ENCODE results near the gene ARSD. TPM values are rescaled to one million over a fixed set of nuclear protein-coding genes. Genes with fewer than 3 reads are reported as not detected.

ARSD gene
- total and polyA plus RNA-seq, 2 of the 13 experiments (the other 11 are each of a cell fraction or from before 2014, with no cell fraction given), result 4.8 to 6.8 TPM

DNA sequence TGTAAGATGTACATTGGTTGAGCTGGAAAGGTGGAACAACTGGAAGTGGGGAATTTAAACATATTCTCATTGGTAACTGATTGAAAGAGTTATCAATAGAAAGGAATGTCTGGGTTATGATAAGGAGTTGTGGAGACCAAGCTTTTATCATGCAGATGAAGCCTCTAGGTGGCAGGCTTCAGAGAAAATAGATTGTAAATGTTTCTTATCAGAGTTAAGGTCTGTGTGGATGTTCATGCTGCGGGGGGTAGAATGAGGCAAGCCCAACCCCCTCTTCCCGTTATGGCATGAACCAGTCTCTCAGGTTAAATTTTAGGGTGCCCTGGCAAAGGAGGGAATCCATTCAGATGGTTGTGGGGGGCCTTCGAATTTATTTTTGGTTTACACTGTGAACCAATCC is 16.0 kb downstream of the ARSD start:
- no TSS peak for BruUV-seq (replicated peaks)
- CTCF ChIA-PET (ENCODE audit: low intra/inter-chr PET ratio, low total read pairs), result no interaction called here
- in situ Hi-C loops (cut with HindIII; ENCODE audit: extremely low pct_ligation_motif_present, low pct_unique_long_range_greater_than_20kb), result no loop called here

More for the DNA sequence above, 16.0 kb downstream of the ARSD start:
- no peaks in the 10 kb centered on the region for H3K79me2 ChIP-seq (ENCODE audit: insufficient read depth, low read length)
- no peak overlapping the region for H3K9ac ChIP-seq (ENCODE audit: insufficient read depth, low read depth, low read length)
- no peaks in the 10 kb centered on the region for H3K4me1 ChIP-seq (ENCODE audit: insufficient read depth, low read length)
- POLR2A ChIA-PET, result no interaction called here
- H4K20me1 ChIP-seq (ENCODE audit: insufficient read depth, low read length), result no peaks in the 10 kb centered on the region
- no peaks in the 10 kb centered on the region for H3K9me3 ChIP-seq (ENCODE audit: low read length)
- no peak overlapping the region for H3K27ac ChIP-seq (ENCODE audit: extremely low read length, insufficient read depth, low read length)
- DNase-seq (ENCODE audit: low spot score), result no peak
- no peaks in the 10 kb centered on the region for H3K27me3 ChIP-seq (ENCODE audit: control insufficient read depth in 1 of 2, insufficient read depth in 2 of 2, low read length in 2 of 2)
- H3K4me2 ChIP-seq (ENCODE audit: low read depth, low read length), result no peak overlapping the region
- ATAC-seq, result no peak
- TF ChIP-seq MZF1 (CRISPR knock-in tag; IDR thresholded peaks at IDR 0.05; ENCODE audit: borderline replicate concordance), result no peak
- TF ChIP-seq CEBPG (CRISPR knock-in tag; IDR thresholded peaks at IDR 0.05), result no peak
- TF ChIP-seq FOXJ3 (CRISPR knock-in tag; IDR thresholded peaks at IDR 0.05; ENCODE audit: borderline replicate concordance), result no peak
- TF ChIP-seq ELF4 (CRISPR knock-in tag; IDR thresholded peaks at IDR 0.05; ENCODE audit: borderline replicate concordance), result no peak
- no peak for TF ChIP-seq MXD4 (CRISPR knock-in tag; IDR thresholded peaks at IDR 0.05)
- no peak for TF ChIP-seq DNMT3B (CRISPR knock-in tag; conservative IDR thresholded peaks at IDR 0.05)
- TF ChIP-seq HNRNPLL (IDR thresholded peaks at IDR 0.05; ENCODE audit: low read depth, low read length, poor library complexity, severe bottlenecking), result no peak
- 0 out of 2 replicates have a peak, but pooled peaks have one; percentile 9 for TF ChIP-seq STAG1 (CRISPR knock-in tag; IDR thresholded peaks at IDR 0.05)
- TF ChIP-seq RAD51 (IDR thresholded peaks at IDR 0.05; ENCODE audit: borderline replicate concordance), result no peak
- no peak for TF ChIP-seq SOX5 (CRISPR knock-in tag; IDR thresholded peaks at IDR 0.05; ENCODE audit: borderline replicate concordance)
- no peak for TF ChIP-seq ZFP41 (CRISPR knock-in tag; IDR thresholded peaks at IDR 0.05; ENCODE audit: borderline replicate concordance)
- TF ChIP-seq CTCF (CRISPR knock-in tag; IDR thresholded peaks at IDR 0.05), result peak; percentile 21; the same call in 1 of the 2 replicates
- peak; percentile 52 for FAIRE-seq
- no peak overlapping the region for H2AFZ ChIP-seq (ENCODE audit: low read length)
- no peaks in the 10 kb centered on the region for H3K36me3 ChIP-seq (replicated peaks in 1 of 2; ENCODE audit: control insufficient read depth in 1 of 2, insufficient read depth in 2 of 2, low read length in 2 of 2)
- WGBS (ENCODE audit: low lambda C conversion rate), result 77% methylated on average over 2 of the region's 3 CpGs
- intact Hi-C loops (cut with micrococcal nuclease; ENCODE audit: unreplicated experiment), result no loop called here
- no peak overlapping the region for H3K4me3 ChIP-seq (replicated peaks in 1 of 3; ENCODE audit: insufficient read depth in 1 of 3, low read depth in 2 of 3, low read length in 3 of 3)
